ENCODE measurements around the gene MAP2K1. TPM values are rescaled to one million over a fixed set of nuclear protein-coding genes. Genes with fewer than 3 reads are reported as not detected.
"Not testable (repeated sequence)": the region's sequence is repeated elsewhere in the genome, so short reads cannot be mapped to it uniquely, and the experiment has no call there.

Gene MAP2K1
- polyA plus RNA-seq, 2 donors, result 34.5 to 68.1 TPM

DNA sequence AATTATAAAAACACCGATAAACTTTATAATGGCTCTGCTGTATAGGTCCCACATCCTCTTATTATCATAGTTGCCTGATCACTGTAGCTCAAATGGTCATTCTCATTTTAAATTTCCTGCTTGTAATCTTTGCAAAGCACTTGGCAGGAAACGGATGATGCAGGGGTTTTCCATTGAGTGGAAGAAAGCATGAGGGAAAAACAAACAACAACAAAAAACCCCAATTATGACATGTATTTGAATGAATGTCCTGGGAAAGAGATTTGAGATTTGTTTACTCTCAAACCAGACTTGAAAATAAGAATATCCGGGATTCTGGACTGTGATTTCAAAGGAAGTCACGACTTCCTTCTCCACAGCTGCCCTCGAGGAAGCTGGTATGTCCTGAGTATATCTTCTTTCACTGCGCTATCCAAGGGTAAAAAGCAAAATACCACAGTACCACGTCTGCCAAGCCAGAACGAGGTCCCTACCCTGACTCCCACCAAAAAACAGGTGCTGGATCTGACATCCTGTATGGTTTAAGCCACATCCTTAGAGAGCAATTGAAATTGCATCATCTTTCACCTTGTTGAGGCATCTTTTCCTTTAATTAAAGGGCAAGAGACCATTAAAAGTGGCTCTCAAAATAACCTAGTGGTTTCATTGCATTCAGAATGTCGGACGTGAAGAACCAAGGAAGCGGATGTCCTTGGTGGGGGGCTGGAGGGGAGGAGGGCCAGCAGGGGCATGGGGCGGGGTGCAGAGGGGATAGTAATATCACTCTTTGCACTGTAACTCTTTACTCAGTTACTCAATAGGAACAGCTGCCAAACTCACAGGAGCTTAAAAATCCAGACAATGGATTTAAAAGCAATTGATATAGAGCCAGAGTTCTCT is 16.7 kb upstream of the MAP2K1 start:
- Histone ChIP-seq H3K4me3 (ENCODE audit: low read depth in 1 of 2, low read length in 2 of 2) (peak overlapping the region in 1 of 2 donors; percentile 31), H3K36me3 (ENCODE audit: control insufficient read depth in 2 of 2, insufficient read depth in 2 of 2, low read length in 1 of 2) (no peaks in the 10 kb centered on the region), H3K27me3 (ENCODE audit: control insufficient read depth in 1 of 2, insufficient read depth in 2 of 2, low read length in 2 of 2) (no peaks in the 10 kb centered on the region), H3K4me1 (ENCODE audit: control insufficient read depth in 2 of 2, insufficient read depth in 2 of 2, low read length in 1 of 2) (no peaks in the 10 kb centered on the region), H3K27ac (ENCODE audit: low read depth in 2 of 2, low read length in 1 of 2) (peak overlapping the region; percentile 60 to 67), H3K9me3 (ENCODE audit: control insufficient read depth in 2 of 2, insufficient read depth in 1 of 2, low read depth in 1 of 2, low read length in 1 of 2) (peaks cover 0 to 2% of the 10 kb centered on the region in 2 donors)
- WGBS, 2 donors, result 22 to 23% methylated on average over 12 of the region's 12 CpGs

DNA sequence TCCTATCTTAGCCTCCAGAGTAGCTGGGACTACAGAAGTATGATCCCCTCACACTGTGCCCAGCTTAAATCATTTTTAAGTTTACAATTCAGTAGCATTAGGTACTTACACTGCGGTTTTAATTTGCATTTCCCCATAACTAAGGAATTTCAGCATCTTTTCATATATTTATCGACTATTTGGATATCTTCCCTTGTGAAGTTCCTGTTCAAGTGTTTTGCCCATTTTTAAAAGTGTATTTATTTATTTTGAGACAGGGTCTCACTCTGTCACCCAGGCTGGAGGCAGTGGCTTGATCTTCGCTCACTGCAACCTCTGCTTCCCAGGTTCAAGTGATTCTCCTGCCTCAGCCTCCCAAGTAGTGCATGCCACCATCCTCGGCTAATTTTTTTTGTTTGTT is 12.5 kb upstream of the MAP2K1 start:
- Histone ChIP-seq H3K27ac (ENCODE audit: low read depth in 2 of 2, low read length in 1 of 2) (no peak overlapping the region), H3K36me3 (ENCODE audit: control insufficient read depth in 2 of 2, insufficient read depth in 2 of 2, low read length in 1 of 2) (no peaks in the 10 kb centered on the region), H3K27me3 (ENCODE audit: control insufficient read depth in 1 of 2, insufficient read depth in 2 of 2, low read length in 2 of 2) (no peaks in the 10 kb centered on the region), H3K4me1 (ENCODE audit: control insufficient read depth in 2 of 2, insufficient read depth in 2 of 2, low read length in 1 of 2) (no peaks in the 10 kb centered on the region), H3K4me3 (ENCODE audit: low read depth in 1 of 2, low read length in 2 of 2) (no peak overlapping the region), H3K9me3 (ENCODE audit: control insufficient read depth in 2 of 2, insufficient read depth in 1 of 2, low read depth in 1 of 2, low read length in 1 of 2) (peaks cover 0 to 2% of the 10 kb centered on the region in 2 donors)
- 96 to 99% methylated on average over 4 of the region's 4 CpGs for WGBS, 2 donors

DNA sequence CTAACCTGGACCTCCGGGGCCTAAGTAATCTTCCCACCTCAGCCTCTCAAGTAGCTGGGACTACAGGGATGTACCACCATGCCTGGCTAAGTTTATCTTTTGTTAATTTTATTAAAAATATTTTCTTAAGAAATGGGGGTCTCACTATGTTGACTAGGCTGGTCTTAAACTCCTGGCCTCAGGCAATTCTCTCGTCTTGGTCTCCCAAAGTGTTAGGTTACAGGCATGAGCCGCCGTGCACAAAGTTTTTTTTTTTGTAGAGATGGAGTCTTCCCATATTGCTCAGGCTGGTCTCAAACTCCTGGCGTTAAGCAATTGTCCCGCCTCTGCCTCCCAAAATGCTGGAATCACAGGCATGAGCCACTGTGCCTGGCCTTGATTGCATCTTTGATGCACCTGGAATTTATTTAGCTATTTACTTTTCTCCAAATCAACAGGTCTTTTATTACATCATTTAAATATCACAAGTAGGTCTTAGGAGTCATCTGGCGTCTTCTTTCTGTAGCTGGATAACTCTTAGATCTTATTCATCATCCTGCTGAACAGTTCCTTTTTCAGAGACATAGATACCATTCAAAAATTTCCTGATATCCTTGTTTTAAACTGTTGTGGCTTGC is 7.8 kb upstream of the MAP2K1 start:
- Histone ChIP-seq H3K27ac (ENCODE audit: low read depth in 2 of 2, low read length in 1 of 2) (no peak overlapping the region), H3K27me3 (ENCODE audit: control insufficient read depth in 1 of 2, insufficient read depth in 2 of 2, low read length in 2 of 2) (no peaks in the 10 kb centered on the region), H3K36me3 (ENCODE audit: control insufficient read depth in 2 of 2, insufficient read depth in 2 of 2, low read length in 1 of 2) (no peaks in the 10 kb centered on the region), H3K4me1 (ENCODE audit: control insufficient read depth in 2 of 2, insufficient read depth in 2 of 2, low read length in 1 of 2) (no peaks in the 10 kb centered on the region), H3K9me3 (ENCODE audit: control insufficient read depth in 2 of 2, insufficient read depth in 1 of 2, low read depth in 1 of 2, low read length in 1 of 2) (no peaks in the 10 kb centered on the region), H3K4me3 (ENCODE audit: low read depth in 1 of 2, low read length in 2 of 2) (no peak overlapping the region)
- 89 to 90% methylated on average over 7 of the region's 7 CpGs for WGBS, 2 donors

DNA sequence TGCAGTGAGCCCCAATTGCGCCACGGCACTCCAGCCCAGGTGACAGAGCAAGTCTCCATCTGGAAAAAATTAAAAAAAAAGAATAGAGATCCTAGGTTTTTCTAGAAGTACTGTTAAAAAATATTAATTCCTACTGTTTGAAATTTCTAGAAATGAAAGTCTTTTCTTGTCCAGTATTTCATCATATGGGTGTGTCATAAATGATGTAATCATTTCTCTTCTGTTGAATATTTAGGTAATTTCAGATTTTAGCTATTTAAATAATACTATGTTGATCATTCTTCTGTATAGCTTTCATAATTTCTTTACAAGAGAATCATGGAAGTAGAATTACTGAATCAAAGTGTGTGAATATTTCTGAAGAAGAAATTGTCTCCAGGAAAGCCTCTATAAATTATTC is 5.3 kb upstream of the MAP2K1 start:
- H3K9me3 ChIP-seq (ENCODE audit: control insufficient read depth in 2 of 2, insufficient read depth in 1 of 2, low read depth in 1 of 2, low read length in 1 of 2); H3K4me1 ChIP-seq (ENCODE audit: control insufficient read depth in 2 of 2, insufficient read depth in 2 of 2, low read length in 1 of 2); H3K4me3 ChIP-seq (ENCODE audit: low read depth in 1 of 2, low read length in 2 of 2); H3K27ac ChIP-seq (ENCODE audit: low read depth in 2 of 2, low read length in 1 of 2); H3K27me3 ChIP-seq (ENCODE audit: control insufficient read depth in 1 of 2, insufficient read depth in 2 of 2, low read length in 2 of 2); H3K36me3 ChIP-seq (ENCODE audit: control insufficient read depth in 2 of 2, insufficient read depth in 2 of 2, low read length in 1 of 2): not testable (repeated sequence)
- 98 to 100% methylated on average over 2 of the region's 2 CpGs for WGBS, 2 donors

DNA sequence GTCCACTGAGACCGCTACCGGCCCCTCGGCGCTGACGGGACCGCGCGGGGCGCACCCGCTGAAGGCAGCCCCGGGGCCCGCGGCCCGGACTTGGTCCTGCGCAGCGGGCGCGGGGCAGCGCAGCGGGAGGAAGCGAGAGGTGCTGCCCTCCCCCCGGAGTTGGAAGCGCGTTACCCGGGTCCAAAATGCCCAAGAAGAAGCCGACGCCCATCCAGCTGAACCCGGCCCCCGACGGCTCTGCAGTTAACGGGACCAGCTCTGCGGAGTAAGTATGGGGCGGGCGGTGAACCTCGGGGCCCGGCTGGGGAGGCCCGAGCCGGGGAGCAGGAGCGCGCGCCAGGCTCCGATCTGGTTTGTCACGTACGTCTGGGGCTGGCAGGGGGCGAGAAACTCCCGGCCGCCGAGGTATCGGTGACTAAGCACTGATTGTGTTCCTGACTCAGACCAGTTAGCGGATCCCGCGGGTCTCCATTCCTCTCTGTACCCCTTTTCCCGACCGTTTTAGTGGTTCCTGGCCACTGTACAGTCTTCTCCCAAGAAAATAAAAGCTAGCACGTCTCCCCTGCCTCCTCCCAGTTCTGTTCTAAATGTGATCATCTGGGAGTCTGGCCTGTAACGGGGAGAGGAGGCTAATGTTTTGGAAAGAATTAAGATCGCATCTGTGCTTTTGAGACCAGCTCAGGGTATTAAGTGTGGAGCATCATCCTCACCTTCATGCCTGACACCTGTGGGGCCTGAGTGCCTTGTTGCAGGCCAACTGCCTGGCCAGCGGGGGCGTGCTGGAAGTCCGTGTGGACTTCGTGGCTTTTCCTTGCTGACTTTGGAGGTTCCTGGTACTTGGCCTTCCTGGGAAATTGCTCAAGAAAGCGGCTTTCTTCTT is 691 bp downstream of the MAP2K1 start:
- peak overlapping the region; percentile 89 to 93 for H3K4me3 ChIP-seq (ENCODE audit: low read depth in 1 of 2, low read length in 2 of 2)
- H3K27me3 ChIP-seq (ENCODE audit: control insufficient read depth in 1 of 2, insufficient read depth in 2 of 2, low read length in 2 of 2), result no peaks in the 10 kb centered on the region
- H3K9me3 ChIP-seq (ENCODE audit: control insufficient read depth in 2 of 2, insufficient read depth in 1 of 2, low read depth in 1 of 2, low read length in 1 of 2), result no peaks in the 10 kb centered on the region
- no peaks in the 10 kb centered on the region for H3K36me3 ChIP-seq (ENCODE audit: control insufficient read depth in 2 of 2, insufficient read depth in 2 of 2, low read length in 1 of 2)
- no peaks in the 10 kb centered on the region for H3K4me1 ChIP-seq (ENCODE audit: control insufficient read depth in 2 of 2, insufficient read depth in 2 of 2, low read length in 1 of 2)
- WGBS, 2 donors, result 1% methylated on average over 58 to 62 of the region's 62 CpGs
- peak overlapping the region; percentile 94 to 96 for H3K27ac ChIP-seq (ENCODE audit: low read depth in 2 of 2, low read length in 1 of 2)

DNA sequence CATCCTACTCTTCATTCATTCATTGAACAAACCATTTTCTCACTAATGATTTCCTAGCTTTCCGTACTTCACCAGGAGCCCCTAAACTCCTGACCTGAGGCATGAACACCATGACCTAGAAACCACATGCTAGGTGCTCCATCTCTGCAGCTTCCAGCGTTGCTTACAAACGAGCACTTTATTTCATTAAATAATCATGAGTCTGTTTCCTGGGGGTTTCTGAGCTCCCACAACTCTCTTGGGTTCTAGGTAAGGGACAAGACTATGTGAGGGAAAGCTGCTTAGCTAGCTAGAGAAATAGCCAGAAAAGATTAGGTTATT is 1.3 kb downstream of the MAP2K1 start:
- H3K27ac ChIP-seq (ENCODE audit: low read depth in 2 of 2, low read length in 1 of 2), result no peak overlapping the region
- peak overlapping the region; percentile 89 to 93 for H3K4me3 ChIP-seq (ENCODE audit: low read depth in 1 of 2, low read length in 2 of 2)
- no peaks in the 10 kb centered on the region for H3K36me3 ChIP-seq (ENCODE audit: control insufficient read depth in 2 of 2, insufficient read depth in 2 of 2, low read length in 1 of 2)
- no peaks in the 10 kb centered on the region for H3K4me1 ChIP-seq (ENCODE audit: control insufficient read depth in 2 of 2, insufficient read depth in 2 of 2, low read length in 1 of 2)
- no peaks in the 10 kb centered on the region for H3K27me3 ChIP-seq (ENCODE audit: control insufficient read depth in 1 of 2, insufficient read depth in 2 of 2, low read length in 2 of 2)
- no peaks in the 10 kb centered on the region for H3K9me3 ChIP-seq (ENCODE audit: control insufficient read depth in 2 of 2, insufficient read depth in 1 of 2, low read depth in 1 of 2, low read length in 1 of 2)
- WGBS, 2 donors, result 7 to 21% methylated on average over 3 of the region's 3 CpGs

DNA sequence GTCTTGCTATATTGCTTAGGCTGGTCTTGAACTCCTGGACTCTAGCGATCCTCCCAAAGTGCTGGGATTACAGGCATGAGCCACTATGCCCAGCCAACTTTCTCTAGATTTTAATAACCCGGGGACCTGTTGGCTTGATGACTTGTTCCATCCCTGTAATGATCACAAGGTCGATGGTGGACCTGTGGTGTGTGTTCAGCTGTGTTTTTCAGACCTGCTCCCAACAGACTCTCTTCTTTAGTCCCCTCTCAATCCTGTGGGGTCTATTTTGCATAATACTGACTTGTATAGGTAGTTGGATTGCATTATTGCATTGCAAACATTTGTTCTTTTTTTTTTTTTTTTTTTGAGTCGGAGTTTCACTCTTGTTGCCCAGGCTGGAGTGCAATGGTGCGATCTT is 1.9 kb downstream of the MAP2K1 start:
- no peak overlapping the region for H3K27ac ChIP-seq (ENCODE audit: low read depth in 2 of 2, low read length in 1 of 2)
- WGBS, 2 donors, result 71 to 89% methylated on average over 5 of the region's 5 CpGs
- H3K36me3 ChIP-seq (ENCODE audit: control insufficient read depth in 2 of 2, insufficient read depth in 2 of 2, low read length in 1 of 2), result no peaks in the 10 kb centered on the region
- H3K4me1 ChIP-seq (ENCODE audit: control insufficient read depth in 2 of 2, insufficient read depth in 2 of 2, low read length in 1 of 2), result no peaks in the 10 kb centered on the region
- no peaks in the 10 kb centered on the region for H3K9me3 ChIP-seq (ENCODE audit: control insufficient read depth in 2 of 2, insufficient read depth in 1 of 2, low read depth in 1 of 2, low read length in 1 of 2)
- H3K27me3 ChIP-seq (ENCODE audit: control insufficient read depth in 1 of 2, insufficient read depth in 2 of 2, low read length in 2 of 2), result no peaks in the 10 kb centered on the region
- peak overlapping the region in 1 of 2 donors; percentile 93 for H3K4me3 ChIP-seq (ENCODE audit: low read depth in 1 of 2, low read length in 2 of 2)

DNA sequence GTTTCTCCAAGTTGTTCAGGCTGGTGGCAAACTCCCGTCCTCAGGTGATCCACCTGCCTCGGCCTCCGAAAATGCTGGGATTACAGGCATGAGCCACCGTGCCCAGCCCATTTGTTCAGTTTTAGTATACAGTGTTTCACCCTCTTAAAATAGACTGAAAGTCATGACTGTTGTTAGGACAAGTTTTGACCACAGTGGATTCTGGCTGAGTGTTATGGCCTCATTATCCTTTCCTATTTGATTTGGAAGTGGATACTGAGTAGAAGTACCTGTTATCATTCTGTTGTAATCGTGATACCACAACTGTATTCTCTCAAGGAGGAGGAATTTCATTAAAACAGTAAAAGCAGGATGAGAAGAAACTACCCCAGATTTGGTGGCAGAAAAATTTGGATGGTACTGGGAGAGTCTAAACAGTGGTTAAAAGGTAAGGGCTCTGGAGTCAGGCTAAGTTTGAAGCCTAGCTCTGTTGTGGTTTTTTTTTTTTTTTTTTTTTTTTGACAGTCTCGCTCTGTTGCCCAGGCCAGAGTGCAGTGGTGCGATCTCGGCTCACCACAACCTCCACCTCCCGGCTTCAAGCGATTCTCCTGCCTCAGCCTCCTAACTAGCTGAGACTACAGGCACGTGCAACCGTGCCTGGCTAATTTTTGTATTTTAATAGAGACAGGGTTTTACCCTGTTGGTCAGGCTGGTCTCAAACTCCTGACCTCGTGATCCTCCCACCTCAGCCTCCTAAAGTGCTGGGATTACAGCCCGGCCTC is 2.6 kb downstream of the MAP2K1 start:
- no peaks in the 10 kb centered on the region for H3K9me3 ChIP-seq (ENCODE audit: control insufficient read depth in 2 of 2, insufficient read depth in 1 of 2, low read depth in 1 of 2, low read length in 1 of 2)
- H3K4me3 ChIP-seq (ENCODE audit: low read depth in 1 of 2, low read length in 2 of 2), result no peak overlapping the region
- H3K27ac ChIP-seq (ENCODE audit: low read depth in 2 of 2, low read length in 1 of 2), result no peak overlapping the region
- no peaks in the 10 kb centered on the region for H3K36me3 ChIP-seq (ENCODE audit: control insufficient read depth in 2 of 2, insufficient read depth in 2 of 2, low read length in 1 of 2)
- H3K27me3 ChIP-seq (ENCODE audit: control insufficient read depth in 1 of 2, insufficient read depth in 2 of 2, low read length in 2 of 2), result no peaks in the 10 kb centered on the region
- WGBS, 2 donors, result 86 to 91% methylated on average over 13 to 14 of the region's 14 CpGs
- H3K4me1 ChIP-seq (ENCODE audit: control insufficient read depth in 2 of 2, insufficient read depth in 2 of 2, low read length in 1 of 2), result no peaks in the 10 kb centered on the region

DNA sequence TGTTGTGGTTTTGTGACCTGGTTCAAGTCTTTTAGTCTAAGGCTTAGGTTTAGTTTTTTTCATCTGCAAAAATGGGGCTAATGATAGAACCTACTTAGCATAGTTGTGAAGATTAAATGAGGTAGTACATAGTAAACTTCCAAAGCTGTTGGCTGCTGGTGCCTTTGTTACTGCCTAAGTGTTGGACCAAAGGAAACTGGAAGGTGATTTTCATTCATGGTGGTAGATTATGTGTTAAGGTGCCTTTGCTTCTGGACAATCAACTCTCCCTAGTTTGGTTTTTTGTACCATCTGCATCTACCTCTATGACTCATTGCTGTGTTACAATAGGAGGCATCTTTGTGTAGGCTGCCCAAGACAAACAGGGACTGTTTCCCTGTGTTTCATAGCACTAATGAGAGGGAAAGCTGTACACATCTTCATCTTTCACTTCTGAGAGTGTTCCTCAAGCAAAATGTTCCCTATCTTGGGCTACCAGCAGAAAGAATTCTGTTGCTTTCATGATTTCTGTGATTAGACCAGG is 3.2 kb downstream of the MAP2K1 start:
- no peaks in the 10 kb centered on the region for H3K9me3 ChIP-seq (ENCODE audit: control insufficient read depth in 2 of 2, insufficient read depth in 1 of 2, low read depth in 1 of 2, low read length in 1 of 2)
- no peaks in the 10 kb centered on the region for H3K36me3 ChIP-seq (ENCODE audit: control insufficient read depth in 2 of 2, insufficient read depth in 2 of 2, low read length in 1 of 2)
- no peak overlapping the region for H3K4me3 ChIP-seq (ENCODE audit: low read depth in 1 of 2, low read length in 2 of 2)
- H3K4me1 ChIP-seq (ENCODE audit: control insufficient read depth in 2 of 2, insufficient read depth in 2 of 2, low read length in 1 of 2), result no peaks in the 10 kb centered on the region
- no peaks in the 10 kb centered on the region for H3K27me3 ChIP-seq (ENCODE audit: control insufficient read depth in 1 of 2, insufficient read depth in 2 of 2, low read length in 2 of 2)
- no peak overlapping the region for H3K27ac ChIP-seq (ENCODE audit: low read depth in 2 of 2, low read length in 1 of 2)

Measured in esophagus (tissue), 2 donors.